Glutamatergic neuron (in vitro differentiated cells): Measurements from ENCODE around the gene AACS. TPM values are rescaled to one million over a fixed set of nuclear protein-coding genes. Genes with fewer than 3 reads are reported as not detected.

ENCODE experiments used
- DNase-seq: peaks from one replicate; pipeline ENCODE4 v3.0.0; 2022
- H3K27ac Mint-ChIP-seq: one replicate; pipeline ENCODE4 v1.8.0; 2020; ENCODE audit warnings: mild to moderate bottlenecking, mixed read lengths, inconsistent platforms; ENCODE audit not compliant: unreplicated experiment
- H3K27me3 Mint-ChIP-seq: one replicate; pipeline ENCODE4 v1.8.0; 2020; ENCODE audit warnings: mild to moderate bottlenecking, moderate library complexity, mixed read lengths, inconsistent platforms; ENCODE audit not compliant: unreplicated experiment
- H3K36me3 Mint-ChIP-seq: one replicate; pipeline ENCODE4 v1.8.0; 2020; ENCODE audit warnings: mild to moderate bottlenecking, mixed read lengths, inconsistent platforms; ENCODE audit not compliant: unreplicated experiment
- H3K4me1 Mint-ChIP-seq: one replicate; pipeline ENCODE4 v1.8.0; 2020; ENCODE audit warnings: mild to moderate bottlenecking, low read depth, mixed read lengths, inconsistent platforms; ENCODE audit not compliant: unreplicated experiment
- H3K4me3 Mint-ChIP-seq: one replicate; pipeline ENCODE4 v1.8.0; 2020; ENCODE audit warnings: mild to moderate bottlenecking, mixed read lengths, inconsistent platforms; ENCODE audit not compliant: unreplicated experiment
- H3K9me3 Mint-ChIP-seq: one replicate; pipeline ENCODE4 v1.8.0; 2020; ENCODE audit warnings: mild to moderate bottlenecking, moderate library complexity, mixed read lengths, inconsistent platforms; ENCODE audit not compliant: unreplicated experiment
- total RNA-seq: library from RNA; stranded (reverse); fragmentation: NEBNext Ultra II Directional; extraction: Animal tissue kit (Norgen Biotek cat#: 25700); gene quantifications from one replicate; pipeline ENCODE4 v1.2.1, GENCODE V29; 2021; ENCODE audit not compliant: unreplicated experiment
- TF ChIP-seq, protein P1 (sequence below): fragments of 200-600 bp; sonication (generic); IDR thresholded peaks from one replicate; pipeline ENCODE4 v1.5.0; 2021; ENCODE audit not compliant: partially characterized antibody, unreplicated experiment

AACS gene
- total RNA-seq, 1 donor from 2014 or later = 59.3 TPM

DNA sequence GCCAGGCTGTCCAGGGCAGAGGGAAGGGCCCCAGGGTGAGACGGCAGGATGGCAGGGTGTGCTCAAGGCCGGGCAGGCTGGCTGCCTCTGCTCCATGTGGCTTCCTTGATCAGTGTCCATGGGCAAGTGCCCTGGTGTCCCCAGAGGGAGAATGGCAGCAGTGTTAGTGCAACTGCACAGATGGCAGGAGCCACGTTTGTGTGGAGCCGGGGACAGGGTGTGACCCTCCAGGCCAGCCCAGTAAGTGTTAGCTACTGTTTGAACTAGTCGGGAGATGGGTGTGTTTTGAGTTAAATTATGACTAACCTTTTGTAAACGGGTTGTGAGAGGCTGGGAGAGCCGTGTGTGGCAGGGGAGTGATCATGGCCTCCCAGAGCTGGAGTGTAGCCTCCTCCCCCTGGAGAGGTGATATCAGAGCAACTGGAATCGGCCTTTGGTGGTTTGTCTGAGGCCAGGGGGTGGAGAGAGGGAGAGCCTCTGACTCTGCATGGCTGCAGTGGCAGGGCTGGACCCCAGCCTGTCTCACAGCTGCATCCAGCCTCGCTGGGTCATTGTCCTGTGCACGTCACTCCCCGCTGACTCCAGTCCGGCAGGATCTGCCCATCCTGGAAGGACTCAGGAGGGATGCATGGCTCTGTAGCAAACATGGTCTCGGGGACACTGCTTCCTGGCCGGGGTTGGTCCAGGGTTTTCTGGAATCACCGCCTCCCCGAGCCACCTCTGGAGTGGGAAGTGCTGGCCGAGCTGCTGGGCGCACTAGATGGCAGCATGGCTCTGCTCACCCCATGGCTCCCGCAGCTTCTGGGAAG lies 27.8 kb downstream of the AACS start:
- Mint-ChIP-seq H3K4me3 (peak overlapping the region; percentile 39), H3K4me1 (peaks cover 24% of the 10 kb centered on the region), H3K36me3 (no peaks in the 10 kb centered on the region), H3K9me3 (peaks cover 7% of the 10 kb centered on the region), H3K27me3 (peaks cover 11% of the 10 kb centered on the region), H3K27ac (peak overlapping the region; percentile 90)
- peak; percentile 40 for DNase-seq
- TF ChIP-seq, protein P1, sequence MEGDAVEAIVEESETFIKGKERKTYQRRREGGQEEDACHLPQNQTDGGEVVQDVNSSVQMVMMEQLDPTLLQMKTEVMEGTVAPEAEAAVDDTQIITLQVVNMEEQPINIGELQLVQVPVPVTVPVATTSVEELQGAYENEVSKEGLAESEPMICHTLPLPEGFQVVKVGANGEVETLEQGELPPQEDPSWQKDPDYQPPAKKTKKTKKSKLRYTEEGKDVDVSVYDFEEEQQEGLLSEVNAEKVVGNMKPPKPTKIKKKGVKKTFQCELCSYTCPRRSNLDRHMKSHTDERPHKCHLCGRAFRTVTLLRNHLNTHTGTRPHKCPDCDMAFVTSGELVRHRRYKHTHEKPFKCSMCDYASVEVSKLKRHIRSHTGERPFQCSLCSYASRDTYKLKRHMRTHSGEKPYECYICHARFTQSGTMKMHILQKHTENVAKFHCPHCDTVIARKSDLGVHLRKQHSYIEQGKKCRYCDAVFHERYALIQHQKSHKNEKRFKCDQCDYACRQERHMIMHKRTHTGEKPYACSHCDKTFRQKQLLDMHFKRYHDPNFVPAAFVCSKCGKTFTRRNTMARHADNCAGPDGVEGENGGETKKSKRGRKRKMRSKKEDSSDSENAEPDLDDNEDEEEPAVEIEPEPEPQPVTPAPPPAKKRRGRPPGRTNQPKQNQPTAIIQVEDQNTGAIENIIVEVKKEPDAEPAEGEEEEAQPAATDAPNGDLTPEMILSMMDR = no peak

DNA sequence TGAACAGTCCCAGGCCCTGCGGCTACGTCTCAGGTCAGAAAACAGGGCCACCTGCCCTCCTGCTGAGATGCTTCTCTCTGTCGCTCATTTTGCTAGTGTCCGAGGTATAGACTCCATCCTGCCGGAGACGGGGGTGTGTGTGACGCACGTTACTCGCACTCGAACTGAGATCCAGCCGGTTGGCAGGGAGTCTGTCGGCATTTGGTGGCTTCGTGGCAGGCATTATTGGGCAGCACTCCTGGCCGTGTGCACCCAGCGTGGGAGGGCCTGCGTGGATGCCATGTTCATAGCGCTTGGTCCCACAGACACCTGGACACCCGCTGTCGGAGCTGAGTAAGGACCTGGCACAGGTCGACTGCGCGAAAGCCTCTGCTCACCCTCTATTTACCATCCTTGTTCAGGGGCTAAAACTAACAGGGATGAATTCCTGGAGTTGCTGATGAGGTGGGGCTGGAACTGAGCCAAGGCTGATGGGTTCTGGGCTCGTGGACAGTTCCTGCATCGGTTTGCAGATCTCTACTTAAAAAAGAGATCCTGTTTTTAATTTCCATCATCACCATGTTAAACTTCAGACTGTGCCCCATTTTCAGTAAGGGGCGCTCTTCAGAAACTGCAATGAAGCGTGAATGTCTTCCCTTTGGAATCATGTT lies 28.6 kb downstream of the AACS start:
- Mint-ChIP-seq H3K27me3 (peaks cover 11% of the 10 kb centered on the region), H3K9me3 (peaks cover 7% of the 10 kb centered on the region), H3K27ac (no peak overlapping the region), H3K4me1 (peaks cover 24% of the 10 kb centered on the region), H3K4me3 (no peak overlapping the region), H3K36me3 (no peaks in the 10 kb centered on the region)
- DNase-seq = no peak
- TF ChIP-seq, protein P1 = no peak

DNA sequence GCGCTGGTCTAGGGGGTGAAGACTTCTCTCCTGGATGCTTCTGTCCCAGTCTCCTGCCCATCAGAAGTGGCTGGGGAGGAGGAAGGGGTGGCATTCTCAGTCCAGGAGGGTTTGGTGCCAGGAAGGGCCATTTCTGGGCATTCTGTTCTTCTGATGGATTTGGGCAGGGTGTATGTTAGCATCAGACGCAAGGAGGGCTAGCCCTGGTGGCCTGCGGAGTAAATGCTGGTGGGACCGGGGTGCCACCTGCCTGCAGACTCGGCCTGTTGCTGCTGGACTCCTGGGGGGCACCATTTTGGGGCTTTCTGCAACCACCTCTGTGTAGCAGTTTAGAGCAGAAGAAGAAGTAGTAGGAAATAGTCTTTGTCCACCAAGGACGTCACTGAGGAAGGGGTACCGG lies 31.7 kb downstream of the AACS start:
- Mint-ChIP-seq H3K4me1 (peaks cover 25% of the 10 kb centered on the region), H3K27ac (no peak overlapping the region), H3K9me3 (peaks cover 7% of the 10 kb centered on the region), H3K4me3 (no peak overlapping the region), H3K27me3 (peaks cover 20% of the 10 kb centered on the region), H3K36me3 (peaks cover 3% of the 10 kb centered on the region)
- no peak for DNase-seq
- TF ChIP-seq, protein P1 = no peak

DNA sequence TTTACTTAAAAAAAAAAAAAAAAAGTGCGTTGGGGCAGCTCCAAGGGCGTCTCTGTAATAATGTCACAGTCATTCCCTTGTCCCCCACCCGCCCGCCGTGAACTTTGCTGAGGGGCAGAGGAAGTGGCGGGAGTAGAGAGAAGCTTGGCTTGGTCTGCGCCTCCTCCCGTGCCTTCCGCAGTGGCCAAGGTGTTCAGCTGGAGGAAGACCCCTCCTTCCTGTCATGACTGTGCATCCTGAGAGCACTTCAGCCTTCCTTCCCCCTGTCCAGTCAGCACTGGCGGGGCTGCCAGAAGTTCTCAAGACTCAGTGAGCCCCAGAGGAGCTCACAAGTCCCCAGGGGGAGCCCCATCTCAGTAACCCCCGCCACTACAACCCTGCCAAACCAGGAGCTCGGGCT lies 32.2 kb downstream of the AACS start:
- H3K9me3 Mint-ChIP-seq = peaks cover 5% of the 10 kb centered on the region
- peaks cover 22% of the 10 kb centered on the region for H3K4me1 Mint-ChIP-seq
- peaks cover 3% of the 10 kb centered on the region for H3K36me3 Mint-ChIP-seq
- no peak overlapping the region for H3K27ac Mint-ChIP-seq
- DNase-seq = no peak
- H3K27me3 Mint-ChIP-seq = peaks cover 19% of the 10 kb centered on the region
- no peak overlapping the region for H3K4me3 Mint-ChIP-seq
- TF ChIP-seq, protein P1 = no peak

DNA sequence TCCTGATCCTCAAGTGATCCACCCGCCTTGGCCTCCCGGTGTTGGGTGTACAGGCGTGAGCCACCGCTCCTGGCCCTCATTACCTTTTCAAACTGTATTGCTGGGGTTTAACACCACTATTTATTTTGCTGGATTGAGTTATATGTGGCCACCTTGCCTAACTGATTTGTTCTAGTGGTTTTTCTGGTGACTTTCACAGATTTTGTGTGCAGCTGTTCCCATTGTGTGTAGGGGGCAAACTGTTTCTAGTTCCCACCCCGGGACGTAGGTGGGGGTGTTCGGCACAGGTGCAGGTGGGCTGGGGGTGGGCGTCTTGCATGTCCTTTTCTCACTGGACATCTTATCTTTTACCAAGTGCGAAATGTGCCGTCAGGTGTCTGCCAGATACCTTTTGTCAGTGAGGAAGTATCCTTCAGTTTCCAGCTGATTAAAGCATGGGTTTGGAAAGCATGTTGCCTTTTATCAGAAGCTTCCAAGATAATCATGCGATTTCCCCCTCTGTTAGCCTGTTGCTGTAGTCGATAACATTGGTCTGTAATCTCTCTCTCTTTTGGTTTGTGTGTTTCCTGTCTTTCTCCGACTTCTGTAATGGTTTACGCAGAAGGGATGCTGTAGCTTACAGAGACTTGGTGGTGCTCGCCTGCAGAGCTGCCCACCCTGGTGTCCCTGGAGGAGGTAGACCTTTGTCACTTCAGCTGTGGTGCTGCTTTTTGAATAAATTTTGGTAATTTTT lies 33.6 kb downstream of the AACS start:
- H3K27ac Mint-ChIP-seq = no peak overlapping the region
- H3K4me3 Mint-ChIP-seq = no peak overlapping the region
- H3K27me3 Mint-ChIP-seq = peaks cover 13% of the 10 kb centered on the region
- H3K9me3 Mint-ChIP-seq = peaks cover 3% of the 10 kb centered on the region
- DNase-seq = no peak
- H3K36me3 Mint-ChIP-seq = peaks cover 13% of the 10 kb centered on the region
- TF ChIP-seq, protein P1 = no peak
- peaks cover 13% of the 10 kb centered on the region for H3K4me1 Mint-ChIP-seq
